ENCODE results near the gene RPS27L.

RPS27L gene

GRCh38 chr15:63194302-63194701 lies 37.0 kb upstream of the RPS27L start:
- no peak for DNase-seq
- TF ChIP-seq CTCF (IDR thresholded peaks at IDR 0.05; ENCODE audit: low read depth, low read length), result no peak
- Histone ChIP-seq H3K4me3 (ENCODE audit: low read depth, low read length) (no peak overlapping the region), H3K9me3 (ENCODE audit: severe bottlenecking) (no peaks in the 10 kb centered on the region), H3K36me3 (no peaks in the 10 kb centered on the region), H3K27ac (no peak overlapping the region), H3K27me3 (ENCODE audit: insufficient read depth, low read depth, severe bottlenecking) (no peaks in the 10 kb centered on the region)

DNA sequence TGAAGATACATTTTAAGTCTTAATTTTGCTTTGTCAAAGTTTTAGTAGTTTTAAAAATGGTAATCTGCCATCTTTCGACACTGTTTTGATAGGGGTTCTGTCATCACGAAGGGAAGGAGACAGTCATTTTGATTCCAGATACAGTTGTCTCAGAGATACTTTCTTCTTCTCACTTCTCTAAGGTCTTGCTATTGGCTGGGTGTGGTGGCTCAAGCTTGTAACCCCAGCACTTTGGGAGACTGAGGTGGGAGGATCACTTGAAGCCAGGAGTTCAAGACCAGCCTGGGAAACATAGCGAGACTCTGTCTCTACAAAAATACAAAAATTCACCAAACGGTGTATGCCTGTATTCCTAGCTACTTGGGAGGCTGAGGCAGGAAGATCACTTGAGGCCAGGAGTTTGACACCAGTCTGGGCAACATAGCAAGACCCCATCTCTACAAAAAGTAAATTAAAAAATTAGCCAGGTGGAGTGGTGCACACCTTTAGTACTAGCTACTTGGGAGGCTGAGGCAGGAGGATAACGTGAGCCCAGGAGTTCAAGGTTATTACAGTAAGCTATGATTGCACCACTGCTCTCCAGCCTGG lies 35.4 kb upstream of the RPS27L start:
- Histone ChIP-seq H3K36me3 (no peaks in the 10 kb centered on the region), H3K9me3 (ENCODE audit: severe bottlenecking) (no peaks in the 10 kb centered on the region), H3K27ac (no peak overlapping the region), H3K4me3 (ENCODE audit: low read depth, low read length) (no peak overlapping the region), H3K27me3 (ENCODE audit: insufficient read depth, low read depth, severe bottlenecking) (no peaks in the 10 kb centered on the region)
- TF ChIP-seq CTCF (IDR thresholded peaks at IDR 0.05; ENCODE audit: low read depth, low read length), result no peak
- no peak for DNase-seq

DNA sequence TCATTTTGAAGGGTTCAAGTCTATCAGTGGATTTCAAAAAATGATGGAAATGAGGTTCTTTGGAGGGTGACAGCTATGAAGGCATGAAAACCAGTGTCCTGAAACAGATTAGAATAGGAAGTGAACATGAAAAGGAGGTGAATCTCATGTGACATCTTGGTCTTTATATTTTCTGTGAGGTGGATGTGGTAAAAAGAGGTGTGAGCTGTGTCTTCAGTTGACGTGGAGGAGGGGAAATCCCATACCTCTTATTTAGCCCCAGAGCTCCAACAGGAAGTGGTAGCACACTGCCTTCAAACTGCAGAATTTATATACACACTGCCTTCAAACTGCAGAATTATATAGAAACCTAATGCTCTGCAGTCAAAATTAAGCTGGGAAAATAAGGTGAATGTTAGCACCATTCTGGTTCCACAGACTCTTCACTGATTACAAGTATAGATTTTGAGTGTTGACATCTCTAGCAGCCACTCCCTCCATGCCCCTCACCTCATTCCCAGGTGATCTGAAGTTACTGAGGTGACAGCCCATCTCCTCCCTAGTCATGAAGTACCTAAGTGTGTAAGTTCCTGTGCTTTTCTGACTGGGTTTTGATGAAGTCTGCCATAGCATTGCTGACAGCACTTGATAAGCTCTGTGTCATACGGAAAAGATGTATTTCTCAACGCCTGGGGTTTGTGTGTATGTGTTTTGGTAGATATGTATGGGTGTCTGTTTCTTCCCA lies 34.8 kb upstream of the RPS27L start:
- TF ChIP-seq CTCF (IDR thresholded peaks at IDR 0.05; ENCODE audit: low read depth, low read length), result no peak
- Histone ChIP-seq H3K27ac (no peak overlapping the region), H3K27me3 (ENCODE audit: insufficient read depth, low read depth, severe bottlenecking) (no peaks in the 10 kb centered on the region), H3K4me3 (ENCODE audit: low read depth, low read length) (no peak overlapping the region), H3K36me3 (no peaks in the 10 kb centered on the region), H3K9me3 (ENCODE audit: severe bottlenecking) (no peaks in the 10 kb centered on the region)
- DNase-seq, result no peak

DNA sequence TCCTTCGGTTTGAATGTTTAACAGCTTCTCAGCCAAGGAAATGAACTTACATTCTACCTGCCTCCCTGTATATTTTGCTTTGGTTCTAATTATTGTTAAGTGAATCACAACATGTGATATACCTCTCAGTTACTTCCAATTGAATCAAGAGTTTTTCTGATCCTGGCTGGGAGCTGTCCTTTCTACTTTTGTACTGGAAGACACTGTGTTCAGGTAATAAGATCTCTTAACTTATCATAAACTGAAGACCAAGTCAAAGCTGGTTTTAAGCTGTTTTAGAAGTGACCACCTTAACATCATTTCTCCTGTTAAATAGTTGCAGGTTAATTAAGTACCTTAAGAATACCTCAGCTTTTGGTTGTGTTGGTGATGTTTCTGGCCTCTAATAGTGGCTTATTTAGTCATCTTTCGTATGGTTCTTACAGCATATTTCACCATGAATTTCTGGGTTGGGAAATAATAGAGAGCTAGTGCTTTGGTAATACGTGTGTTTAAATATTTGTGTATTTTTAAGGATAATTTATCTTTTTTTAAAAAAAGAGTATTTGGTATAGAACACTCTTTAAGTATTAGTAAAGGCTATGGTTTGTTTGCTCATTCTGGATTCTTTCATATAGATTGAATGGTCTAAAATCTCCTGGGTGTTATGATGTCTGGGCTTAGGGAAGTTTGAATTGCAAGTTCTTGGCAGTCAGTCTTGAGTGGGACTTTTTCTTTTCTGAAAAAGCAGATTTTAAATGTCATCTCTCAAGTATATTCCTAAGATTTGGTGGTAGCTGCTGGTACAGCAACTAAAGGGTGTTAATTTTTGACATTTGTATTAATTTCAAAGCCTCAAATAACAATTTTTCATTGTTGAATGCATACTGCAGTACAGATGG lies 33.7 kb upstream of the RPS27L start:
- no peaks in the 10 kb centered on the region for H3K9me3 ChIP-seq (ENCODE audit: severe bottlenecking)
- DNase-seq, result no peak
- no peak for TF ChIP-seq CTCF (IDR thresholded peaks at IDR 0.05; ENCODE audit: low read depth, low read length)
- H3K4me3 ChIP-seq (ENCODE audit: low read depth, low read length), result no peak overlapping the region
- H3K27me3 ChIP-seq (ENCODE audit: insufficient read depth, low read depth, severe bottlenecking), result no peaks in the 10 kb centered on the region
- no peak overlapping the region for H3K27ac ChIP-seq
- no peaks in the 10 kb centered on the region for H3K36me3 ChIP-seq

- Histone ChIP-seq H3K27me3 (ENCODE audit: insufficient read depth, low read depth, severe bottlenecking) (no peaks in the 10 kb centered on the region), H3K36me3 (no peaks in the 10 kb centered on the region), H3K27ac (peak overlapping the region; percentile 69), H3K4me3 (ENCODE audit: low read depth, low read length) (peak overlapping the region; percentile 88), H3K9me3 (ENCODE audit: severe bottlenecking) (no peaks in the 10 kb centered on the region)
- DNase-seq, result no peak
- TF ChIP-seq CTCF (IDR thresholded peaks at IDR 0.05; ENCODE audit: low read depth, low read length), result no peak
These were observed 32.9 kb upstream of the RPS27L start for GRCh38 chr15:63189941-63190768.

Measured in WERI-Rb-1 (cell line).